ENCODE results near the gene PTPRM.

The PTPRM gene

GRCh38 chr18:7577706-7578105 lies 10.6 kb downstream of the PTPRM start:
- no peak overlapping the region for H3K4me3 ChIP-seq (ENCODE audit: insufficient read depth, low read length, poor library complexity, severe bottlenecking)
- no peaks in the 10 kb centered on the region for H3K9me2 ChIP-seq (replicated peaks; ENCODE audit: insufficient read depth, low read length)
- H3K27me3 ChIP-seq (ENCODE audit: low read length), result no peaks in the 10 kb centered on the region
- no peak for TF ChIP-seq CTCF (IDR thresholded peaks at IDR 0.05; ENCODE audit: insufficient read depth, low read length, poor library complexity, severe bottlenecking)
- TF ChIP-seq EZH2phosphoT487 (conservative IDR thresholded peaks at IDR 0.05; ENCODE audit: low read length), result no peak
- no peaks in the 10 kb centered on the region for H3K79me2 ChIP-seq (ENCODE audit: insufficient read depth, low read length)
- no peaks in the 10 kb centered on the region for H3F3A ChIP-seq (ENCODE audit: insufficient read depth)
- H3K9me3 ChIP-seq (ENCODE audit: insufficient read depth, low read length), result no peaks in the 10 kb centered on the region
- H2AFZ ChIP-seq (ENCODE audit: low read depth, low read length, severe bottlenecking), result no peak overlapping the region
- no peaks in the 10 kb centered on the region for H4K20me1 ChIP-seq (ENCODE audit: low read depth, low read length)
- H3K27ac ChIP-seq (ENCODE audit: low read depth, low read length), result no peak overlapping the region
- no peak overlapping the region for H3K9ac ChIP-seq (ENCODE audit: low read length)
- no peaks in the 10 kb centered on the region for H3K36me3 ChIP-seq (ENCODE audit: low read length)
- no peak overlapping the region for H3K4me2 ChIP-seq (ENCODE audit: low read depth, low read length, poor library complexity, severe bottlenecking)

- no peaks in the 10 kb centered on the region for H3K9me2 ChIP-seq (replicated peaks; ENCODE audit: insufficient read depth, low read length)
- H3K4me2 ChIP-seq (ENCODE audit: low read depth, low read length, poor library complexity, severe bottlenecking), result no peak overlapping the region
- H3K9me3 ChIP-seq (ENCODE audit: insufficient read depth, low read length), result no peaks in the 10 kb centered on the region
- no peaks in the 10 kb centered on the region for H3K27me3 ChIP-seq (ENCODE audit: low read length)
- H3K9ac ChIP-seq (ENCODE audit: low read length), result no peak overlapping the region
- no peaks in the 10 kb centered on the region for H4K20me1 ChIP-seq (ENCODE audit: low read depth, low read length)
- no peaks in the 10 kb centered on the region for H3K79me2 ChIP-seq (ENCODE audit: insufficient read depth, low read length)
- TF ChIP-seq CTCF (IDR thresholded peaks at IDR 0.05; ENCODE audit: insufficient read depth, low read length, poor library complexity, severe bottlenecking), result no peak
- no peak for TF ChIP-seq EZH2phosphoT487 (conservative IDR thresholded peaks at IDR 0.05; ENCODE audit: low read length)
- H3K4me3 ChIP-seq (ENCODE audit: insufficient read depth, low read length, poor library complexity, severe bottlenecking), result no peak overlapping the region
- H3F3A ChIP-seq (ENCODE audit: insufficient read depth), result no peaks in the 10 kb centered on the region
- H3K27ac ChIP-seq (ENCODE audit: low read depth, low read length), result no peak overlapping the region
- no peaks in the 10 kb centered on the region for H3K36me3 ChIP-seq (ENCODE audit: low read length)
- H2AFZ ChIP-seq (ENCODE audit: low read depth, low read length, severe bottlenecking), result no peak overlapping the region
These were observed 12.2 kb downstream of the PTPRM start for GRCh38 chr18:7579176-7579917.

- Histone ChIP-seq H4K20me1 (ENCODE audit: low read depth, low read length) (no peaks in the 10 kb centered on the region), H2AFZ (ENCODE audit: low read depth, low read length, severe bottlenecking) (no peak overlapping the region), H3K4me2 (ENCODE audit: low read depth, low read length, poor library complexity, severe bottlenecking) (no peak overlapping the region), H3K4me3 (ENCODE audit: insufficient read depth, low read length, poor library complexity, severe bottlenecking) (no peak overlapping the region), H3K9ac (ENCODE audit: low read length) (no peak overlapping the region), H3K9me3 (ENCODE audit: insufficient read depth, low read length) (no peaks in the 10 kb centered on the region), H3K79me2 (ENCODE audit: insufficient read depth, low read length) (no peaks in the 10 kb centered on the region), H3K36me3 (ENCODE audit: low read length) (no peaks in the 10 kb centered on the region), H3K9me2 (replicated peaks; ENCODE audit: insufficient read depth, low read length) (no peaks in the 10 kb centered on the region), H3F3A (ENCODE audit: insufficient read depth) (no peaks in the 10 kb centered on the region), H3K27me3 (ENCODE audit: low read length) (no peaks in the 10 kb centered on the region), H3K27ac (ENCODE audit: low read depth, low read length) (no peak overlapping the region)
- TF ChIP-seq EZH2phosphoT487 (conservative IDR thresholded peaks at IDR 0.05; ENCODE audit: low read length) (no peak), CTCF (IDR thresholded peaks at IDR 0.05; ENCODE audit: insufficient read depth, low read length, poor library complexity, severe bottlenecking) (no peak)
These were observed 12.9 kb downstream of the PTPRM start for GRCh38 chr18:7579918-7580542.

Data from SU-DHL-6 (cell line).